CD14-positive monocyte (primary cell): Measurements from ENCODE around the gene ATL3. TPM values are rescaled to one million over a fixed set of nuclear protein-coding genes. Genes with fewer than 3 reads are reported as not detected.

Experiments used
- DNase-seq, 3 donors: peaks; one replicate each; pipeline ENCODE4 v3.0.0-alpha.2; 2011 to 2022
- H2AFZ ChIP-seq: 2 replicates; pipeline ENCODE4 v1.6.0; 2012; ENCODE audit warnings: mild to moderate bottlenecking, low read depth, low read length, inconsistent platforms; ENCODE audit not compliant: insufficient read depth, poor library complexity, severe bottlenecking
- H3K27ac ChIP-seq, 2 donors: 1 replicate in 1 of 2; 2 replicates in 1 of 2; pipeline ENCODE4 v1.5.1; 2012 to 2013; ENCODE audit warnings: low read length in 2 of 2, control low read depth in 1 of 2, inconsistent platforms in 1 of 2, low read depth in 1 of 2, mild to moderate bottlenecking in 1 of 2
- H3K27me3 ChIP-seq, 2 donors: one replicate each; pipeline versions ENCODE4 v1.6.0 to v1.6.1; 2011 to 2013; ENCODE audit warnings: low read length in 2 of 2; ENCODE audit not compliant: control insufficient read depth in 2 of 2, insufficient read depth in 2 of 2
- H3K36me3 ChIP-seq, 2 donors: replicated peaks in 1 of 2; 1 replicate in 1 of 2; 2 replicates in 1 of 2; pipeline versions ENCODE4 v1.5.1 to v1.6.1; 2012 to 2013; ENCODE audit warnings: low read length in 2 of 2, control low read depth in 1 of 2, inconsistent platforms in 1 of 2, mild to moderate bottlenecking in 1 of 2; ENCODE audit not compliant: insufficient read depth in 2 of 2, control insufficient read depth in 1 of 2
- H3K4me1 ChIP-seq, 2 donors: 1 replicate in 1 of 2; 2 replicates in 1 of 2; pipeline versions ENCODE4 v1.5.1 to v1.6.1; 2012 to 2013; ENCODE audit warnings: low read length in 2 of 2, control low read depth in 1 of 2, inconsistent platforms in 1 of 2, mild to moderate bottlenecking in 1 of 2, moderate library complexity in 1 of 2; ENCODE audit not compliant: insufficient read depth in 2 of 2, control insufficient read depth in 1 of 2
- H3K4me2 ChIP-seq: replicated peaks from 2 replicates; pipeline ENCODE3; 2012; ENCODE audit warnings: low read length, moderate library complexity, mild to moderate bottlenecking; ENCODE audit not compliant: poor library complexity, severe bottlenecking; ENCODE audit errors: extremely low read depth
- H3K4me3 ChIP-seq, 3 experiments: fragments of 200-600 bp in 1 of 3; sonication (generic) in 1 of 3; replicated peaks in 1 of 3; 1 replicate in 2 of 3; 2 replicates in 1 of 3; pipeline ENCODE4 v1.5.1; 2011 to 2013; ENCODE audit warnings: low read length in 3 of 3, mild to moderate bottlenecking in 3 of 3, control low read depth in 2 of 3, low read depth in 2 of 3, inconsistent platforms in 1 of 3, moderate library complexity in 1 of 3
- H3K79me2 ChIP-seq: 2 replicates; pipeline ENCODE4 v1.6.0; 2012; ENCODE audit warnings: mild to moderate bottlenecking, control low read depth, inconsistent platforms, low read length, moderate library complexity; ENCODE audit not compliant: insufficient read depth
- H3K9ac ChIP-seq: 2 replicates; pipeline ENCODE4 v1.6.0; 2017; ENCODE audit warnings: low read length, mild to moderate bottlenecking; ENCODE audit not compliant: insufficient read depth, poor library complexity, severe bottlenecking
- H3K9me3 ChIP-seq, 2 donors: replicated peaks in 1 of 2; 1 replicate in 1 of 2; 2 replicates in 1 of 2; pipeline versions ENCODE4 v1.5.1 to v1.6.1; 2012 to 2013; ENCODE audit warnings: low read length in 2 of 2, control low read depth in 1 of 2; ENCODE audit not compliant: control insufficient read depth in 1 of 2, insufficient read depth in 1 of 2
- H4K20me1 ChIP-seq: 2 replicates; pipeline ENCODE4 v1.6.0; 2012; ENCODE audit warnings: mild to moderate bottlenecking, low read length, control low read depth, moderate library complexity; ENCODE audit not compliant: insufficient read depth
- H3K27ac Mint-ChIP-seq, 7 donors: one replicate each; pipeline ENCODE4 v1.8.0; 2020; ENCODE audit warnings: mild to moderate bottlenecking in 7 of 7, mixed read lengths in 7 of 7, moderate library complexity in 6 of 7, inconsistent platforms in 2 of 7
- H3K27me3 Mint-ChIP-seq, 3 donors: one replicate each; pipeline ENCODE4 v1.8.0; 2021 to 2022; ENCODE audit warnings: low read depth in 3 of 3, mild to moderate bottlenecking in 3 of 3, mixed read lengths in 3 of 3, moderate library complexity in 3 of 3, inconsistent platforms in 1 of 3
- H3K36me3 Mint-ChIP-seq, 2 donors: one replicate each; pipeline ENCODE4 v1.8.0; 2020; ENCODE audit warnings: mixed read lengths in 2 of 2, inconsistent platforms in 1 of 2, mild to moderate bottlenecking in 1 of 2
- H3K4me1 Mint-ChIP-seq: one replicate; pipeline ENCODE4 v1.8.0; 2020; ENCODE audit warnings: mild to moderate bottlenecking, mixed read lengths
- H3K4me3 Mint-ChIP-seq, 2 donors: one replicate each; pipeline ENCODE4 v1.8.0; 2020; ENCODE audit warnings: mild to moderate bottlenecking in 2 of 2, mixed read lengths in 2 of 2, moderate library complexity in 1 of 2
- H3K9me3 Mint-ChIP-seq, 7 donors: one replicate each; pipeline ENCODE4 v1.8.0; 2020 to 2022; ENCODE audit warnings: mixed read lengths in 7 of 7, mild to moderate bottlenecking in 6 of 7, moderate library complexity in 6 of 7, inconsistent platforms in 2 of 7
- WGBS: methylation state at CpG from one replicate; pipeline ENCODE4 v1.1.5; 2013; ENCODE audit warnings: missing lambda C conversion rate; ENCODE audit not compliant: insufficient coverage; 5-methylcytosine and 5-hydroxymethylcytosine counted together
- intact Hi-C, 2 donors: fragments of 100-400 bp; cut with micrococcal nuclease; formaldehyde crosslinking; loops; one replicate each; pipeline versions ENCODE4 v1.15.0 to v1.15.1; 2023
- polyA plus RNA-seq, 3 donors: library from polyadenylated mRNA; depleted of rRNA in 1 of 3; unstranded in 2 of 3; stranded (reverse) in 1 of 3; fragments of 300-500 nt in 2 of 3; fragments of >200 nt in 1 of 3; fragmentation: Illumina TruSeq in 2 of 3; gene quantifications; 1 replicate in 2 of 3; 2 replicates in 1 of 3; pipeline ENCODE4 v1.2.3, GENCODE V29; 2012 to 2021
- TF ChIP-seq, protein P1 (sequence below): fragments of 200-600 bp; IDR thresholded peaks from one replicate; pipeline ENCODE4 v1.8.0; 2022; ENCODE audit warnings: antibody characterized with exemption, mild to moderate bottlenecking

ATL3 gene
- polyA plus RNA-seq, 3 donors: 10.6 to 25.5 (median 22.7) TPM

DNA sequence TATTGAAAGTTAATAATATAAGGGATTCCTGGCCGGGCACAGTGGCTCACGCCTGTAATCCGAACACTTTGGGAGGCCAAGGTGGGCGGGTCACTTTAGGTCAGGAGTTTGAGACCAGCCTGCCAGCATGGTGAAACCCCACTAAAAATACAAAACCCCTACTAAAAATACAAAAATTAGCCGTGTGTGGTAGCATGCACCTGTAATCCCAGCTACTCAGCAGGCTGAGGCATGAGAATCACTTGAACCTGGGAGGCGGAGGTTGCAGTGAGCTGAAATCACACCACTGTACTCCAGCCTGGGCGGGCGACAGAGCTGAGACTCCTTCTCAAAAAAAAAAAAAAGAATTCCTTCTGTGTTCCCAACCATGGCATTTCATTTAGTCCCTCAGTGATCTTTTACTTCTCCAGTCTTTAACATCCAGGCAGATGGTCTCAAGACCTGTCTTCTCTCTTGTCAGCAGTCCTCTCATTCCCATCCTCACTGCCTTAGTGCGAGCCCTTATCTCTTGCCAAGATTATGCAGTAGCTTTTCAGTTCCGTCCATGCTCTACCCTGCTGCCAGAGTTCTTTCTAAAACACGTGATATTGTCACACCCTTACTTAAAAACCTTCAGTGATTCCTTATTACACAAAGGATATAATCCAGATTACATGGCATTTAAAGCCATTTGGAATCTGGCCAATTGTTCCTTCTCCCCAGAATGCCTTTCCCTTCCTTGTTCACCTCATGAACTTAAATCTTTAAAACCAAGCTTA is 28.0 kb upstream of the ATL3 start:
- Histone ChIP-seq H3K27me3 (no peaks in the 10 kb centered on the region), H3K27ac (peak overlapping the region in 1 of 2 donors; percentile 30), H3K4me1 (peaks cover 9 to 10% of the 10 kb centered on the region in 2 donors), H3K79me2 (peaks cover 100% of the 10 kb centered on the region), H3K9ac (no peak overlapping the region), H3K9me3 (no peaks in the 10 kb centered on the region), H3K4me3 (no peak overlapping the region), H2AFZ (no peak overlapping the region), H4K20me1 (peaks cover 100% of the 10 kb centered on the region), H3K36me3 (peaks cover 0 to 36% of the 10 kb centered on the region in 2 donors), H3K4me2 (no peak overlapping the region)
- H3K27me3 Mint-ChIP-seq: no peaks in the 10 kb centered on the region
- peaks cover 30% of the 10 kb centered on the region for H3K4me1 Mint-ChIP-seq
- WGBS: 89% methylated on average over 11 of the region's 11 CpGs
- H3K9me3 Mint-ChIP-seq: no peaks in the 10 kb centered on the region
- no peak for DNase-seq
- intact Hi-C loops: no loop called here
- peaks cover 13 to 35% of the 10 kb centered on the region in 2 donors for H3K36me3 Mint-ChIP-seq
- H3K4me3 Mint-ChIP-seq: no peak overlapping the region
- peak overlapping the region in 3 of 7 donors; percentile 17 to 29 (median 21) for H3K27ac Mint-ChIP-seq
- TF ChIP-seq, protein P1, sequence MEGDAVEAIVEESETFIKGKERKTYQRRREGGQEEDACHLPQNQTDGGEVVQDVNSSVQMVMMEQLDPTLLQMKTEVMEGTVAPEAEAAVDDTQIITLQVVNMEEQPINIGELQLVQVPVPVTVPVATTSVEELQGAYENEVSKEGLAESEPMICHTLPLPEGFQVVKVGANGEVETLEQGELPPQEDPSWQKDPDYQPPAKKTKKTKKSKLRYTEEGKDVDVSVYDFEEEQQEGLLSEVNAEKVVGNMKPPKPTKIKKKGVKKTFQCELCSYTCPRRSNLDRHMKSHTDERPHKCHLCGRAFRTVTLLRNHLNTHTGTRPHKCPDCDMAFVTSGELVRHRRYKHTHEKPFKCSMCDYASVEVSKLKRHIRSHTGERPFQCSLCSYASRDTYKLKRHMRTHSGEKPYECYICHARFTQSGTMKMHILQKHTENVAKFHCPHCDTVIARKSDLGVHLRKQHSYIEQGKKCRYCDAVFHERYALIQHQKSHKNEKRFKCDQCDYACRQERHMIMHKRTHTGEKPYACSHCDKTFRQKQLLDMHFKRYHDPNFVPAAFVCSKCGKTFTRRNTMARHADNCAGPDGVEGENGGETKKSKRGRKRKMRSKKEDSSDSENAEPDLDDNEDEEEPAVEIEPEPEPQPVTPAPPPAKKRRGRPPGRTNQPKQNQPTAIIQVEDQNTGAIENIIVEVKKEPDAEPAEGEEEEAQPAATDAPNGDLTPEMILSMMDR: no peak

DNA sequence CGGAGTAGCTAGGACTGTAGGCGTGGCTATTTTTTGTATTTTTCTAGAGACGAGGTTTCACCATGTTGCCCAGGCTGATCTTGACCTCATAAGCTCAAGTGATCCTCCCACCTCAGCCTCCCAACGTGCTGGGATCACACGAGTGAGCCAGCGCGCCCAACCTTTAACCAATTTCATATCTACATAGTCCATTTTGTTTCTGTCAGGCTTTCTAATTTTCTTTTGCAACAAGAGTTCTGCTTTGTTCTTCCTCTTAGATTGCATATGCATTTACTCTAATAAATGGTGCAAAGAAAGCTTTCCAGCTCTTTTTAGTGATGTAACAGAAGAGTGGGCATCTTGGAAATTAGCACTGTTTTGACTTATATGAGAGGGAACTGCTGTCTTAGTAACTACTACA is 23.4 kb upstream of the ATL3 start:
- Mint-ChIP-seq H3K27me3 (no peaks in the 10 kb centered on the region), H3K9me3 (no peaks in the 10 kb centered on the region), H3K4me1 (peaks cover 50% of the 10 kb centered on the region), H3K4me3 (no peak overlapping the region), H3K27ac (peak overlapping the region in 6 of 7 donors; percentile 33 to 84 (median 72)), H3K36me3 (peaks cover 21 to 42% of the 10 kb centered on the region in 2 donors)
- no peak overlapping the region for H2AFZ ChIP-seq
- H3K79me2 ChIP-seq: peaks cover 100% of the 10 kb centered on the region
- intact Hi-C loops: no loop called here
- H3K9ac ChIP-seq: no peak overlapping the region
- peaks cover 27 to 28% of the 10 kb centered on the region in 2 donors for H3K4me1 ChIP-seq
- peak overlapping the region; percentile 44 to 70 for H3K27ac ChIP-seq
- no peak for DNase-seq
- H3K9me3 ChIP-seq: no peaks in the 10 kb centered on the region
- H3K36me3 ChIP-seq: peaks cover 2 to 22% of the 10 kb centered on the region in 2 donors
- 72% methylated on average over 7 of the region's 7 CpGs for WGBS
- H3K27me3 ChIP-seq: no peaks in the 10 kb centered on the region
- H4K20me1 ChIP-seq: peaks cover 100% of the 10 kb centered on the region
- no peak overlapping the region for H3K4me3 ChIP-seq
- TF ChIP-seq, protein P1: no peak
- H3K4me2 ChIP-seq: no peak overlapping the region
